Memory B cell (primary cell): ENCODE results near the gene CD300A.

Experiments used
- ATAC-seq: fragments of 150-1000 bp; cut with Tn5 transposase; 2 replicates; pipeline ENCODE4 v1.10.0; 2021; ENCODE audit warnings: low read depth, mild to moderate bottlenecking, moderate library complexity
- DNase-seq, 2 donors: peaks; one replicate each; pipeline ENCODE4 v3.0.0; 2022; ENCODE audit warnings: low spot score in 2 of 2
- H3K27ac Mint-ChIP-seq: one replicate; pipeline ENCODE4 v1.8.0; 2022; ENCODE audit warnings: mild to moderate bottlenecking, moderate library complexity, mixed read lengths
- H3K27me3 Mint-ChIP-seq: one replicate; pipeline ENCODE4 v1.8.0; 2022; ENCODE audit warnings: mixed read lengths
- H3K36me3 Mint-ChIP-seq: one replicate; pipeline ENCODE4 v1.8.0; 2022; ENCODE audit warnings: mild to moderate bottlenecking, mixed read lengths
- H3K4me1 Mint-ChIP-seq: one replicate; pipeline ENCODE4 v1.8.0; 2022; ENCODE audit warnings: mixed read lengths
- H3K4me3 Mint-ChIP-seq: one replicate; pipeline ENCODE4 v1.8.0; 2022; ENCODE audit warnings: mild to moderate bottlenecking, moderate library complexity, mixed read lengths
- H3K9me3 Mint-ChIP-seq: one replicate; pipeline ENCODE4 v1.8.0; 2022; ENCODE audit warnings: mixed read lengths

CD300A gene

DNA sequence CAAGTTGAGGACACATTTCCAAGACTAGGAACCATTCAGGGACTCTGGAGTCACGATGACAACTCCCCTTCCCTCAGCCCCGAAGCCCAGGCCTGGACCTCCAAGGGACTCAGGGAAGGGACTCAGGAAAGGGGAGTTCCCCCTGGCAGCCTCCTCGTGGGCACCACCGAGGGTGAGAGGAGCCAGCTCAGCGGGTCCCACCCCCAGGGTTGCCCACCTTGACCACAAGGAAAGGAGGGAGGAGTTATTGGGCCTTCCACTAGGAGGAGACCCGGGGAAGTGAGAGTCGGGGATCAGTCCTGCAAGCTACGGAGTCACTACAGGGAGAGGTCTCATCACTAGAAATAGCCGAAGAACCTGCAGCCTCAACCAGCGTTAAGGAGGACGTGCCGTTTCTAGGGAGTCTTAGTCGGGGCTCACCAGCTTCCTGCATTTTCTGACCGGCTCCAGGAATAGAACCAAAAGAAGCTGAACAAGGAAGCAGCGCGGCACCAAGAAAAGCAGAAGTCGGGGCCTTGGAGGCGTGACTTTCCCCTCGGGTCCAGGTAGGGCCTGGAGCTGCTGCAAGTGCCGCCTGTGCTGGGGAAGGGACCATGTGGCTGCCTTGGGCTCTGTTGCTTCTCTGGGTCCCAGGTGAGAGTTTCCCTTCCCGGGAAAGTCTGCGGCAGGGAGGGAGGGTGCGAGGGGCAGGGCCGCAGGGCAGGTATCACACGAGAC, at the start of gene CD300A:
TSS of gene CD300A (plus strand) at position 524 of the 717 bp plus-strand sequence. CDS start at position 594, 70 bp downstream.
- H3K27ac Mint-ChIP-seq: peak within 1 kb of the TSS; percentile 60
- peak in 1 of 2 donors; percentile 51 for DNase-seq
- H3K4me1 Mint-ChIP-seq: peaks cover 30% of the 10 kb centered on the region
- ATAC-seq: peak; percentile 59
- no peaks in the 10 kb centered on the region for H3K27me3 Mint-ChIP-seq
- H3K36me3 Mint-ChIP-seq: peaks cover 8% of the 10 kb centered on the region
- no peaks in the 10 kb centered on the region for H3K9me3 Mint-ChIP-seq
- H3K4me3 Mint-ChIP-seq: no peak within 1 kb of the TSS

DNA sequence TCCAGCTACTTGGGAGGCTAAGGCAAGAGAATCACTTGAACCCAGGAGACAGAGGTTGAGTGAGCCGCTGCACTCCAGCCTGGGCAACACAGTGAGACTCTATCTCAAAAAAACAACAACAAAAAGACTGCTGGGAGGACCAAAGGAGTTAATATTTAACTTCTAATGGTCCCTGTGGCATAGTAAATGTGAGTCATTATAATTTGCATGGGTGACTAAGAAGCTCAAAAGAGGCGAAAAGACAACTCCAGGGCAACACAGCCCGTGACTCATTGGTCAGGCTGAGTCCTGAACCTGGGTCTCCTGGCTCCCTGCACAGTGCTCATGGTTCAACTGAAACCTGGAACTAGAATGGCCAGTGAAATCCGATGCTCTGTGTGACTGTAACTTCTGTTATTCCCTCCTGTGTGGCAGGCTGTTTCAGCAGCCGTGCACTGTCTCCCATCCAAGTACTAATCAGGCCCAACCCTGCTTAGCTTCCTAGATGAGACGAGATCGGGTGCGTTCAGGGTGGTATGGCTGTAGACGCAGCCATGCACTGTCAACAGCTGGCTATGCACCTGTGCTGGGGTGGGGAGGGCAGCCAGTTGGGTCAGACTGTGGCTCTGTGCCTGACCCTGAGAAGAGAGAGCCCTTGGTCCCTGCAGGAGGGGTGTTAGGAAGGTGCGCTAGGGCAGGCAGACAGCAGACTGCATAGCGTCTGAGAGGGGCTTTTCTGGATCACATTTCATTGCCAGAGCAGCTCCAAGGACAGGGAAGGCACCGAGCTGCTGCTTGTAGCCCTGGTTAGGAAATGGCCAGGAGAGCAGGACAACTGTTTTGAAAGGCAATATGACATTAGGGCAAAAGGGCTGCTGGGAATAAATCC, 49.0 kb upstream of the CD300A start:
- no peaks in the 10 kb centered on the region for H3K9me3 Mint-ChIP-seq
- no peak overlapping the region for H3K27ac Mint-ChIP-seq
- ATAC-seq (no peak), DNase-seq (no peak)
- H3K36me3 Mint-ChIP-seq: no peaks in the 10 kb centered on the region
- H3K4me3 Mint-ChIP-seq: no peak overlapping the region
- H3K27me3 Mint-ChIP-seq: peaks cover 13% of the 10 kb centered on the region
- peaks cover 3% of the 10 kb centered on the region for H3K4me1 Mint-ChIP-seq

DNA sequence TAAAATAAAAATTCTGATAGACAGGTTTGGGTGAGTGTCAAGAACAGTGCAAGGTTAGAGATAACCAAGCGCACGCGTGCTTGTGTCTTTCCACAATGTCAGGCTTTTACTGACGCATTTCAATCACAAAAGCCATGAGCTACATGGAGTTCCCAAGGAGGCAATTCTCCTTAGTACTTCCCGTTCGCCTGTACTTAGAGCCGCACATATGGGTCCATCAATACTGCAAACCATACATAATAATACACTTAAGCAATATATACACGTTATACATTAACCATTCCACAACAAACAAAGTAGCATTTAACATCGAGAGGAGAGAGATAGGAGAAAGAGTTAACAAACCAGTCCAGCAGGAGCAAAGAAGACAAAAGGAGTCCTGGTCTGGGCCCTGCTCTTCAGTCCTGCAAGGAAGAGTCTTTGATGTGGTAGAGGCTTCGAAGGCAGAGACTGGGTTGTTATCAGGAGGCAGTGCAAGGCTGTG, 46.5 kb upstream of the CD300A start:
- no peaks in the 10 kb centered on the region for H3K9me3 Mint-ChIP-seq

DNA sequence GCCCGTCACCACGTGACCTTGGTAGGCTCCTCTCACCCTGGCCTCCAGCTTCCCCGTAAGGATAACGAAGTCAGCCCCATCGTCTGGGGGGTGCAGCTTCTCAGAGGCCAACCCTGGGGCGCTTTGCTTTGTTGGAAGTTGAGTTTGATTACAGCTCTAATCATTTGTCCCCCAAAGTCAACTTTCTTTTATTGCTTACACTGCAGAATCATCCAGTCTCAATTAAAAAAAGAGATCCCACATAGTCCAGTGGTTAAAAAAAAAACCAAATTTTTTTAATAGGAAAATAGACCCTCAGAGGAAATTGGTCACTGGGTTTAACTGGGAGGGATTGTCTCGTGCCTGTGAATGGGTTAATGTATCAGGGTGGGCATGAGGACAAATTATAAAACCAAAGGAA, 42.3 kb upstream of the CD300A start:
- no peak overlapping the region for H3K27ac Mint-ChIP-seq
- no peaks in the 10 kb centered on the region for H3K4me1 Mint-ChIP-seq
- H3K36me3 Mint-ChIP-seq: no peaks in the 10 kb centered on the region
- ATAC-seq (no peak), DNase-seq (no peak)
- no peaks in the 10 kb centered on the region for H3K9me3 Mint-ChIP-seq
- H3K27me3 Mint-ChIP-seq: peaks cover 22% of the 10 kb centered on the region
- H3K4me3 Mint-ChIP-seq: no peak overlapping the region

More for the DNA sequence above, 46.5 kb upstream of the CD300A start:
- no peak for DNase-seq
- no peak overlapping the region for H3K4me3 Mint-ChIP-seq
- H3K27ac Mint-ChIP-seq: no peak overlapping the region
- ATAC-seq: no peak
- H3K27me3 Mint-ChIP-seq: peaks cover 20% of the 10 kb centered on the region
- H3K4me1 Mint-ChIP-seq: peaks cover 3% of the 10 kb centered on the region
- H3K36me3 Mint-ChIP-seq: no peaks in the 10 kb centered on the region

DNA sequence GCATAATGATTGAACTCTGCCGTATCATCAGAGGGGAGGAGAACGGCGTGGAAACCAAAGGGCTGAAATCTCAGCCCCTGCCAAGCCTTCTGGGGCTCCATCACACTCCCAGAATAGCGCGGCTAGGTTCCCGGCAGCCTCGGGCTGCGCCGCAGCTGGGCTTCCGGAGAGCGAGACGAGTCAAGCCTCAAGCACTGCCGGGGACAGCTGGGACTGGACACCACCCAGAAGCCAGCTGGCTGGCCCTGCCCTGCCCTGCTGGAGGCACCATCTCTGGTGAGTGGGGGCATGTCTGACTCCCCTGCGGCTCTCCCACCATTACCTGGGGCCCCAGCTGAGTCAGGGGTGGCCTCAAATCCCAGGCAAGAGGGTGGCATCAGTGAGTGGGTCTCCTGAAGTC, 41.8 kb upstream of the CD300A start:
- no peak overlapping the region for H3K27ac Mint-ChIP-seq
- peaks cover 20% of the 10 kb centered on the region for H3K27me3 Mint-ChIP-seq
- H3K4me1 Mint-ChIP-seq: no peaks in the 10 kb centered on the region
- no peak overlapping the region for H3K4me3 Mint-ChIP-seq
- no peaks in the 10 kb centered on the region for H3K9me3 Mint-ChIP-seq
- ATAC-seq: no peak
- H3K36me3 Mint-ChIP-seq: no peaks in the 10 kb centered on the region
- no peak for DNase-seq

DNA sequence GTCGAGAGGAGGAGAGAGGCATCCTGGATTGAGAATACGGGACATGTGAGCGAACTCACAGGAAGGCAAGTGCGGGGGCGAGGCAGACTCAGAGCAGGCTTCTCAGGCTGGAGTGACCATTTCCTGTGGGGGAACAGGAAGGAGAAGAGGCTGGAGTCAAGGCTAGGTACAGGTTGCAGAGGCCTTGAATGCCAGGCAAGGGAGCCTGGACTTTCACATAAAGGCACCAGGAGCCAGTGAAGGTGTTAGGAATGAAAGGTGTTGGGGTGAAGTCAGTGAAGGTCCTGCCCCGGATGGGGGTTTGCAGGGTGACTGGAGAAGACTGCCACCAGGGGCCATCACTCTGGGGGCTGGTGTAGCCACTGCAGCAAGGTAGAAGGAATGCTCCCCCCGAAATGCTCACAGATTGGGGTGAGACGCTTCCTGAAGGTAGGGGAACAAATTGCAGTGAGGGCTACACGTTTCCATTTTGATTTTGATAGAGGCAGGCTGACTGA, 39.8 kb upstream of the CD300A start:
- H3K9me3 Mint-ChIP-seq: no peaks in the 10 kb centered on the region
- DNase-seq: no peak
- no peak overlapping the region for H3K4me3 Mint-ChIP-seq
- peaks cover 24% of the 10 kb centered on the region for H3K27me3 Mint-ChIP-seq
- no peak for ATAC-seq
- H3K4me1 Mint-ChIP-seq: peaks cover 6% of the 10 kb centered on the region
- H3K27ac Mint-ChIP-seq: no peak overlapping the region
- no peaks in the 10 kb centered on the region for H3K36me3 Mint-ChIP-seq

DNA sequence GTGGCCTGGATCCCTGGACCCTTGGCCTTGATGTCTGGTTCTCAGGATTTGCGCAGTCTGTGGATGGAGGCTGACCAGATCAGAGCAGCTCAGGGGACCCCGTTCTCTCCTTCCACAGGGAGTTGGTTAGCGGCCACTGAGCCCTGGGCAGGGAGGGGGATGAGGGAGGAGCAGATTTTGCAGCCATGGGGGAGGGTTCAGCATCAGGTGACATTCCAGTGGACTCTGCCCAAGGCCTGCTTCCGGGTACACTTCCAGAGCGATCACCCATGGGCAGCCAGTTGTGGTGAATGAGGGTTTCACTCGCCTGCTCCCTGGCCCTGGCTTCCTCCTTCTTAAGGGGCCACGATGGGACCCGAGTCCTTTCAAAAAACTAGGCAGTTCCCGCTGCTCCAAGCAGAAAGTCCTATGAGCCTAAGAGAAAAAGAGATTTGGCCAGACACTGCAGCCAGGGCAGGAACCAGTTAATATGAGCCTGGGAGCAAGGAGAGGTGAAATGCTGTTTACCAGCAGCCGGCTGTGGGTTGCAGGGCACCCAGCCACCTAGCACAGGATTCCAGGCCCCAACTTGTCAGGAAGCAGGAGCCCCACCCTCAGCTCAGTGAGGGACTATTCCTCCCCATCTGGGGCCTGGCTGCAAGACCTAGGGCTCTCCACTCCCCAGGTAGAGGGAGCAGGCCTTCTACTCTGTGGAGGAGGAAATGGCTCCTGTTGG, 39.2 kb upstream of the CD300A start:
- DNase-seq: no peak
- Mint-ChIP-seq H3K27me3 (peaks cover 27% of the 10 kb centered on the region), H3K9me3 (no peaks in the 10 kb centered on the region), H3K27ac (no peak overlapping the region), H3K4me1 (peaks cover 6% of the 10 kb centered on the region), H3K4me3 (no peak overlapping the region), H3K36me3 (no peaks in the 10 kb centered on the region)
- no peak for ATAC-seq

DNA sequence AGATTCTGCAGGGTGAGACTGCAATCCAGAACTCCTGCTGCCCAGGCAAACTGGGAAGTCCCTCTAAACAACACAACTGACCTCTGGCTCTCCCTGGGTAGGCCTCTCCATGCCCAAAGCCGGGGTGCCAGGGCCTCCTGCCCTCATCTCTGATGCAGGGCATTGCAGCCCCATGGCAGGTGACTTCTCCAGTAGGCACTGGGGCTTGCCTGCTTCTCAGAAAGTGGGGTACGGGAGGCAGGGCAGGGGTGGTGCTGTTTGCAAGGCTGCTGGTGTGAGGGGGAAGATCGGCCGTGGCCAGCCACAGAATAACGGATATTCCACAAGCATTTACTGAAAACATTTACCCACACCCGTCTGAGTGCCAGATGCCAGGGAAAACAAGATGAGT, 38.7 kb upstream of the CD300A start:
- Mint-ChIP-seq H3K36me3 (no peaks in the 10 kb centered on the region), H3K4me3 (no peak overlapping the region), H3K27ac (no peak overlapping the region), H3K27me3 (peaks cover 23% of the 10 kb centered on the region), H3K9me3 (no peaks in the 10 kb centered on the region), H3K4me1 (peaks cover 6% of the 10 kb centered on the region)
- no peak for ATAC-seq
- DNase-seq: no peak

DNA sequence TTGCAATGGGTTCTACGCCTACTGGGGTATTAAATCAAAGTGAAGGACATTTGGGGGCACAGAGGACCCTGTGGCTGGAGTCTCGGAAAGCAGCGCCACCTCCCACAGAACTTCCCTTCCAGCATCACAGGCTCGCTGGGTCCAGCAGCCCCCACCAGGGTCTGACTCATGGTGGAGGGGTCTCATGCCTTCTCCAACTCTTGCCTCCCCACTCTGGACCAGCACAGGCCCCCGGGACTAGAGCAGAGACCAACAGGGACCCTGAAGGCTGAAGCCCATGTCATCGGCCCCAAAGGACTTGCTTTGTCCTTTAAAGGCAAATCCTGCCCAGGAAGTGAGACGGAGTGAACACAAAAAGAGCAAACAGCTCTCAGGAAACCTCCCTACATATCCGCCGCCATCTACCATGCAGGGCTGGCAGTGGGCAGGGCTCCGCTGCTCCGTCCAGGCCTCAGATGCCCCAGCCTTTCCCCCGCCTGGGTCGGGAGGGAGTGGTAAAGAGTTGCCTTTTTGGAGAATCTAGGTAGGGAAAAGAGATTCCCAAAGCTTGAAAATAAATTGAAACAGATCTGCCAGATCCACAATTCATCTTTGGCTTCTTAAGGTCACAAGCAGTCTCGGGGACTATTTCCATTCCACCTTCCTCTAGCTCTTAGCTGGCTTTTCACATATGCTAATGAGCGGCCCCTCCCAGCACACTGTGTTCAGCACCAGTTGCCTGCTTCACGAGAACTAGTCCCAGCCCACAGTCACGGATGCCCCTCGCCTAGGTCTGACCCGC, 36.6 kb upstream of the CD300A start:
- Mint-ChIP-seq H3K9me3 (no peaks in the 10 kb centered on the region), H3K4me3 (peak overlapping the region; percentile 51), H3K36me3 (no peaks in the 10 kb centered on the region), H3K4me1 (peaks cover 6% of the 10 kb centered on the region), H3K27ac (no peak overlapping the region), H3K27me3 (peaks cover 22% of the 10 kb centered on the region)
- no peak for ATAC-seq
- no peak for DNase-seq

DNA sequence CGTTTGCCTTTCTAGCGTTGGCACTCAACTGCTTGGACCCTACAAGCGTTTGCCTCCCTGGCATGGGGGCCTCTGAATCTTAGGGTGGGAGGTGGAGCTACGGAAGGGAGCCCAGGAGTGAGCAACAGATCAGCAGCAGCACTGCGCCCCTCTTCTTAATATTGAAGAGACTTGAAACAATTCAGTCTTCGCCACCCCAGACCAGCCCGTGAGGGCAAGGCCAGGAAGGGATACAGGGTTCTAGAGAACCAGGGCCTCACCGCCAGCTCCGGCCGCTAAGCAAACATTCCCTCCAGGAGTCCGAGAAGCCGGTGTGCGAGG, 36.1 kb upstream of the CD300A start:
- peaks cover 20% of the 10 kb centered on the region for H3K27me3 Mint-ChIP-seq
- peaks cover 6% of the 10 kb centered on the region for H3K4me1 Mint-ChIP-seq
- H3K27ac Mint-ChIP-seq: no peak overlapping the region
- no peak for ATAC-seq
- no peaks in the 10 kb centered on the region for H3K9me3 Mint-ChIP-seq
- peak overlapping the region; percentile 51 for H3K4me3 Mint-ChIP-seq
- no peak for DNase-seq
- H3K36me3 Mint-ChIP-seq: no peaks in the 10 kb centered on the region

DNA sequence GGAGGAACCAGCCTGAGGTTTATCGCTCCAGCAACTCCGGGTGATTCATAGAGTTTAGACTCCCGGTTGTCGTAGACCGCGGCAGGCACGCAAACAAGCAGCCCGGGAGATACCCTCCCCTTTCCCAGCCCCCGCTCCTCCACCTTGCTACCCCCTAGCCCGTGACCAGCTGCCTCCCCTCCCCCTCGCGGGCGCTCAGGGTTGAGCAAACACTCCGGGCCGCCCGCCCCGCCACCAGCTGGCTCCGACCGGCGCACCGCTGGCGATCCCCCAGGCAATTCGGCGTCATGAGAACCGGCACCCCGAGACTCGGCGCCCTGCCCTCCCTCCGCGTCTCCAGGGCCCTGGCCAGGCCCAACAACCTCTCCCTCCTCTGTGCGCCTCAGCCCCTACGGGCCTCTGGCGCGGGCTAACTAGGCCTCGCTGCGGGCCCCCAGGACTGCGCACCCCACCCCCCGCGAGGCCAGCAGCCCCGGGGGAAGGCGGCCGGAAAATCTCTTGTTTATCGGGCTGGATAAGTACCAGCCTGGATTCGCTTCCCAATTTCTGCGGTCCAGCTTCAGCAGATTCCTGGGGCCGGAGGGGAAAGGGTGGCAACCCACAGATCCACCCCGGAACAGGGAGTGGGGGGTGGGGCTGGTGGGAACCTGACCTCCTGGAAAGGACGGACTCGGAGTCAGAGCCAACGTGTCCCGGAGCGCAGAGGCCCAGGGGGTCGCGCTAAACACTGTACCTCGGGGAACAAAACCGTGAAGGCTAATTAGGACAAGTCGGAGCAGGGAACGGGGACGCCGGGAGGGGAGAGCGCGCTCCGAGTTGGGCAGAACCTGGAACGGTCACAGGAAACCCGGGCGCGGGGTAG, 35.5 kb upstream of the CD300A start:
- Mint-ChIP-seq H3K36me3 (no peaks in the 10 kb centered on the region), H3K27me3 (peaks cover 20% of the 10 kb centered on the region), H3K9me3 (no peaks in the 10 kb centered on the region), H3K4me1 (peaks cover 6% of the 10 kb centered on the region), H3K4me3 (peak overlapping the region; percentile 71), H3K27ac (no peak overlapping the region)
- peak in 1 of 2 donors; percentile 29 for DNase-seq
- peak; percentile 58 for ATAC-seq

DNA sequence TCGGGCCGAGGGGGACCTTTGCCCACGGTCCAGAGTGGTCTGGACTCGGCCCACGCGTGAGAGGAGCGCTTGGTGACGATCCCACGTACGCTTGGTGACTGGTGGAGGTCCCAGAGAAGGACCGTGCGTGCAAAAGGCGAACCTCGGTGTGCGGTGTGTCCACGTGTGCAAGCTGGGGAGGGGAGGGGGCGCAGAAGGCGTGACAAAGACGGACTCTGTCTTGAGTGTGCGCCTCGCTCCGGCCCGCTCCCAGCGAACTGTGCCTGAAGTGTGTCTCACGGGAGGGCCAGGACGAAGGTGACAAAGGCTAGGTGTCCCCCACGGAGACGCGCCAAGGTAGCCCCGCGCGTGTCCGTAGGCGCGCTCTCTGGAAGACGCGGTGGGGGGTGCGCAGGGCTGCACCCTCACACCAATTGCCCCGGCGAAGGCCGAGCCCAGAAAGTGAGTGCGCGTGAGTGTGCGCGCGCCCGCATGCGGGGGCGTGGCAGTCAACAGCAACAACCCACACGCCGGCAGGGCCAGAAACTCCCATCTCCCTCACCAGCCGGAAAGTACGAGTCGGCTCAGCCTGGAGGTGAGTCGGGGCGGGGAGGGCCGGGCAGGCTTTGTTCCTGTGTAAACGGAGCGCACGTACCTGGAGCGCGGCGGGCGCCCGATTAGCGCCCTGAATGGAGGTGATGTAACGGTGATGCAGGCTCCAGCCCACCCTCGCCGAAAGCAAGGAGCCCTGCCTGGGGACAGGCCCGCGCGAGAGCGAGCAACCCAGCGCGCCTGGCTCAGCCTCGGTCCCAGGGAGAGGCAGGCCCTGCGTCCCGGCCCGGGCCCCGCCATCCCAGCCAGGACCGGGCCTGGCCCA, 34.6 kb upstream of the CD300A start, which contains the start of gene GPRC5C:
TSS of gene GPRC5C (plus strand) at position 521 of the 856 bp plus-strand sequence. CDS start 7,689 bp downstream, outside the sequence.
- peaks cover 6% of the 10 kb centered on the region for H3K4me1 Mint-ChIP-seq
- H3K27ac Mint-ChIP-seq: no peak within 1 kb of the TSS
- peaks cover 1% of the 10 kb centered on the region for H3K36me3 Mint-ChIP-seq
- H3K27me3 Mint-ChIP-seq: peaks cover 18% of the 10 kb centered on the region
- peak within 1 kb of the TSS; percentile 71 for H3K4me3 Mint-ChIP-seq
- DNase-seq (no peak), ATAC-seq (peak; percentile 63)
- H3K9me3 Mint-ChIP-seq: no peaks in the 10 kb centered on the region
